ENCODE results near the gene FRMD4A.

DNA sequence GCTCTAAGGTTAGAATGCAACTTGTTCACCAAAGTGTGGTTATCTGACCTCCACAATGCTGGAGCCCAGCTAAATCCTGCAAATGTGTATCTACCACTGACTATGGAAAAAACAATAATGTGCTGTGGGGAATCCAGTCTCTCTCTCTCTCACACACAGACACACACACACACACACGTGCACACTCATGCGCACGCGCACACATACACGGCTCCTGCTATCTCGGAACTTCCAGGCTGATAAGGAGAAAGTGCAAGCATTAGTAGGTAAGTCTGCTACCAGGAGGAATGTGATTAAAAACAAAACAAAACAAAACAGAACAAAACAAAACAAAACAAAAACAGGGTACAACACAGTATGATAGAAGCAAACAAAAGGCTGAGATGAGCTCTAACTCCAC, 205.2 kb downstream of the FRMD4A start:
- TF ChIP-seq, protein P1, sequence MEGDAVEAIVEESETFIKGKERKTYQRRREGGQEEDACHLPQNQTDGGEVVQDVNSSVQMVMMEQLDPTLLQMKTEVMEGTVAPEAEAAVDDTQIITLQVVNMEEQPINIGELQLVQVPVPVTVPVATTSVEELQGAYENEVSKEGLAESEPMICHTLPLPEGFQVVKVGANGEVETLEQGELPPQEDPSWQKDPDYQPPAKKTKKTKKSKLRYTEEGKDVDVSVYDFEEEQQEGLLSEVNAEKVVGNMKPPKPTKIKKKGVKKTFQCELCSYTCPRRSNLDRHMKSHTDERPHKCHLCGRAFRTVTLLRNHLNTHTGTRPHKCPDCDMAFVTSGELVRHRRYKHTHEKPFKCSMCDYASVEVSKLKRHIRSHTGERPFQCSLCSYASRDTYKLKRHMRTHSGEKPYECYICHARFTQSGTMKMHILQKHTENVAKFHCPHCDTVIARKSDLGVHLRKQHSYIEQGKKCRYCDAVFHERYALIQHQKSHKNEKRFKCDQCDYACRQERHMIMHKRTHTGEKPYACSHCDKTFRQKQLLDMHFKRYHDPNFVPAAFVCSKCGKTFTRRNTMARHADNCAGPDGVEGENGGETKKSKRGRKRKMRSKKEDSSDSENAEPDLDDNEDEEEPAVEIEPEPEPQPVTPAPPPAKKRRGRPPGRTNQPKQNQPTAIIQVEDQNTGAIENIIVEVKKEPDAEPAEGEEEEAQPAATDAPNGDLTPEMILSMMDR (IDR thresholded peaks at IDR 0.05), result no peak
- TF ChIP-seq POLR2A (IDR thresholded peaks at IDR 0.05), result no peak

Measured in heart left ventricle (tissue), 13 donors.